Measurements from ENCODE around the gene PTPRR.
A peak's percentile ranks its signal among the peaks of the same experiment; 100 is the strongest.

The PTPRR gene

DNA sequence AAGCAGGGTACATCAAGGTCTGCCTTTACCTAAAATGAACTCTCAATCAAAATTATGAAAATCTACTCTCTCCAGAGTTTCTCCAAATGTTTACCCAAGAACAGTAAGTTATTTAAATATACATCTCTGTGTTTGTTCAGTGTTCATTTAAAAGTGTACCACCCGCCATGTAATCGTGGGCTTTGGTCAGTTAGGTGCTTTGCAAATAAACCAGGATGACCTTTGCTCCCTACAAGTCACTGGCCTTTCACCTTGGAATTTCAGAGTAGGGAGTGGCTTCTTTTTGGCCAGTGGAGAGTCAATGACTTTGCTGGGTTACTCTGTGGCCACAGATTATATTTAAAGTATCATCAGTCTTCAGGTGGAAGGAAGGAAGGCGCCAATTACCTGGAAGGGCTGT, 208.7 kb downstream of the PTPRR start:
- H3K4me3 ChIP-seq (ENCODE audit: low read depth, low read length): no peak overlapping the region
- TF ChIP-seq, protein P1, sequence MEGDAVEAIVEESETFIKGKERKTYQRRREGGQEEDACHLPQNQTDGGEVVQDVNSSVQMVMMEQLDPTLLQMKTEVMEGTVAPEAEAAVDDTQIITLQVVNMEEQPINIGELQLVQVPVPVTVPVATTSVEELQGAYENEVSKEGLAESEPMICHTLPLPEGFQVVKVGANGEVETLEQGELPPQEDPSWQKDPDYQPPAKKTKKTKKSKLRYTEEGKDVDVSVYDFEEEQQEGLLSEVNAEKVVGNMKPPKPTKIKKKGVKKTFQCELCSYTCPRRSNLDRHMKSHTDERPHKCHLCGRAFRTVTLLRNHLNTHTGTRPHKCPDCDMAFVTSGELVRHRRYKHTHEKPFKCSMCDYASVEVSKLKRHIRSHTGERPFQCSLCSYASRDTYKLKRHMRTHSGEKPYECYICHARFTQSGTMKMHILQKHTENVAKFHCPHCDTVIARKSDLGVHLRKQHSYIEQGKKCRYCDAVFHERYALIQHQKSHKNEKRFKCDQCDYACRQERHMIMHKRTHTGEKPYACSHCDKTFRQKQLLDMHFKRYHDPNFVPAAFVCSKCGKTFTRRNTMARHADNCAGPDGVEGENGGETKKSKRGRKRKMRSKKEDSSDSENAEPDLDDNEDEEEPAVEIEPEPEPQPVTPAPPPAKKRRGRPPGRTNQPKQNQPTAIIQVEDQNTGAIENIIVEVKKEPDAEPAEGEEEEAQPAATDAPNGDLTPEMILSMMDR (conservative IDR thresholded peaks at IDR 0.05; ENCODE audit: low read depth, low read length): no peak
- DNase-seq (ENCODE audit: low read depth): no peak

DNA sequence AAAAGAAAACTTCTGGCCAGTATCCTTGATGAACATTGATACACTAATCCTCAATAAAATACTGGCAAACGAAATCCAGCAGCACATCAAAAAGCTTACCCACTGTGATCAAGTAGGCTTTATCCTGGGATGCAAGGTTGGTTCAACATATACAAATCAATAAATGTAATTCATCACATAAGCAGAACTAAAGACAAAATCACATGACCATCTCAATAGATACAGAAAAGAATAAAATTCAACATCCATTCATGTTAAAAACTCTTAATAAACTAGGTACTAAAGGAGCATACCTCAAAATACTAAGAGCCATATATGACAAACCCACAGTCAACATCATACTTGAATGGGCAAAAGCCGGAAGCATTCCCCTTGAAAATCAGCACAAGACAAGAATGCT, 211.5 kb downstream of the PTPRR start:
- TF ChIP-seq, protein P1 (conservative IDR thresholded peaks at IDR 0.05; ENCODE audit: low read depth, low read length): no peak
- H3K4me3 ChIP-seq (ENCODE audit: low read depth, low read length): no peak overlapping the region
- DNase-seq (ENCODE audit: low read depth): no peak

DNA sequence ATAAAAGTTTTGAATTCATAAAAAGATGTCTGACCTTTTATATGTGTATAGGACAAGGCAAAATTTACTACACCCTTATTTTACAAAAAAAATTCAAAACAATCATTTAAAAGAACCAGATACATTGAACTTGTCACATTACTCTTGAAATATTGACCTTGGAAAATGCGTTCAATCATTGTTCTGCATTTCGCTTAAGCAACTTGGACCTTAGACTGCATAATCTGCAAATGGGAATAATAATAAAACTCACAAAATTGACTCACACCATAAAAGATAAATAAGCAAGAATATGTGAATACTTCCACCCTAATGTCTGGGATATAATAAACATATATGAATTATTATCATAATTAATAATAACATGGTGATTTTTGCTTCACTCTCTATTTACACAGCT, 213.9 kb downstream of the PTPRR start:
- TF ChIP-seq, protein P1 (conservative IDR thresholded peaks at IDR 0.05; ENCODE audit: low read depth, low read length): no peak
- no peak overlapping the region for H3K4me3 ChIP-seq (ENCODE audit: low read depth, low read length)
- DNase-seq (ENCODE audit: low read depth): no peak

DNA sequence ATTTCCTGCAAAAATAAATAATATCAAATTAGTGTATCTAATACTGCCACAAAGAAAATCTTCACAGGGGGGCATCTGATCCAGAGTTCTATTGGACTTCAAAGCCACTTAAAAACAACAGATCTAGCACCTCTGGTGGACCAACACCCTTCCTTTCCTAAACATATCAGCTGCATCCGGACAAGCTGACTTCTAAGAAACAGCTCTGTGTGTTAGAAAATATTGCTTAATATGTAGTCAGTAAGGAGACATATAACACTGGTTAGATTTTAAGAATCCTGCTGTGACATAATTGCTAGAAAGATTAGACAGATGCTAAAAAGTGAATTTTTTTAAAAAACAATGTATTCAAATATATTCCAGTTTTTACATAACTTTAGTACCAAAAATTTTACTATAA, 222.2 kb downstream of the PTPRR start:
- no peak for DNase-seq (ENCODE audit: low read depth)
- TF ChIP-seq, protein P1 (conservative IDR thresholded peaks at IDR 0.05; ENCODE audit: low read depth, low read length): no peak
- H3K4me3 ChIP-seq (ENCODE audit: low read depth, low read length): no peak overlapping the region

DNA sequence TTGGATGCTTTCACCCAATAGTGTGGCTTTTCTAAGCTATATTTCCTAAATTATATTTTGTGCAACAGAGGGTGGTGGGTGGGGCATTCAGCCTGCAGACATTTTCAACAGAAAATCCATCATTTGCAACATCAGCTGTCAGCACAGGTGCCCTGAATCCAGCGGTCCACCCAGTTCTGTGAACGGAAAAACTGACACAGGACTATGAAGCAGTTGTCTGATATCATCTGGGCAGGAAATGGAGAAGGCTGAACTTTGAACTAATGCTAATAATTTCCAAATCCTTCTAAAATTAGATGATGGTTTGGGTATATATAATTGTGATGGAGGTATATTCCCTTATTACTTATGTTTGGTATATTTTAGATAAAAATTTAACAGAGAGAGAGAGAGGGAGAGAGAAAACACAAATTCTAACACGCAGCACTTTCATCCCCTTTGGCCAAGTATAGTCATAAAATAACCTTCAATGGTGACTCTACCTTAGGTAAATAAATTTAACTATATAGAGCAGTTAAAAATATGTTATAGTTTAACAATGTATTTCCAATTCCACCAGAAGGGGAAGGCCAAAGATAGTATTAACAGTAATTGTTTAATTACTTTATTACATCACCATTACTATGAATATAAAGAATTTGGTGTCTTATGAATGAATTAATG, 225.0 kb downstream of the PTPRR start:
- DNase-seq (ENCODE audit: low read depth): peak; percentile 4
- TF ChIP-seq, protein P1 (conservative IDR thresholded peaks at IDR 0.05; ENCODE audit: low read depth, low read length): no peak
- no peak overlapping the region for H3K4me3 ChIP-seq (ENCODE audit: low read depth, low read length)

DNA sequence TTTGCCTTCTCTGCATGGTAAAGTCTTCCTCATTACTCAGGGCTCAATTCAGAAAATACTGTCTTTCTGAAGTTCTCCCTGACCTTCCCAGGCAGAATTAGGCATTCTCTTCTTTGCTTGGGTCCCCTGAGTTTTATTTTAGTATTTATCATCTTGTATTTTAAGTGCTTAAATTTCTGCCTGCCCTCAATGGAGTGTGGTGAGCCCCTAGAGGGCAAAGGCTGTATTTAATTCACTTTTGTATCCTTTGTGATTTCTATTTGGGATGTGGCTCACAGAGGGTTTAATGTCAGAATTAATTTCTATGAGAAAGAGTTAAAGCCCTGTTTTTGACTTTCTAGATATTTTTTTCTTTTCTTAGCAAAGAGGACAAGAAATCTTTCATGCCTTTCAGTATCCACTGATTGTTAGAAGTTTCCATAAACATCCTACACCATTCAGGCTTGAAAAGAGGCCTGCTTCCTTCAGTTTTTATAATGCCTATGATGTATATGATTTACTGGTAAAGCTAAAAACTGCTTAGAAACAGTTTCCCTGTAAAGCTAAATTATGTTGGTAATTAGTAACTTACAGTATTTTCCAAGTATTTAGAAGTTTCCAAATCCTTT, 227.8 kb downstream of the PTPRR start:
- TF ChIP-seq, protein P1 (conservative IDR thresholded peaks at IDR 0.05; ENCODE audit: low read depth, low read length): peak; percentile 78
- H3K4me3 ChIP-seq (ENCODE audit: low read depth, low read length): no peak overlapping the region
- peak; percentile 72 for DNase-seq (ENCODE audit: low read depth)
